Parathyroid adenoma (tissue), 2 donors: ENCODE measurements around the gene LHFPL3.

Experiments used
- H2AFZ ChIP-seq: fragments of 300-600 bp; sonication (generic); one replicate; pipeline ENCODE4 v1.7.0; 2017; ENCODE audit warnings: antibody characterized with exemption, mild to moderate bottlenecking
- H3K27ac ChIP-seq: fragments of 300-600 bp; sonication (generic); one replicate; pipeline ENCODE4 v1.7.0; 2017
- H3K27me3 ChIP-seq: fragments of 300-600 bp; sonication (generic); one replicate; pipeline ENCODE4 v1.7.0; 2017; ENCODE audit warnings: low read length; ENCODE audit not compliant: control insufficient read depth, insufficient read depth
- H3K36me3 ChIP-seq: fragments of 300-600 bp; sonication (generic); one replicate; pipeline ENCODE4 v1.7.0; 2017; ENCODE audit warnings: low read length; ENCODE audit not compliant: control insufficient read depth, insufficient read depth
- H3K4me1 ChIP-seq: fragments of 300-600 bp; sonication (generic); one replicate; pipeline ENCODE4 v1.7.0; 2017; ENCODE audit warnings: control low read depth
- H3K4me2 ChIP-seq: fragments of 300-600 bp; sonication (generic); one replicate; pipeline ENCODE4 v1.7.0; 2017; ENCODE audit warnings: low read length
- H3K4me3 ChIP-seq: fragments of 300-600 bp; sonication (generic); one replicate; pipeline ENCODE4 v1.7.0; 2017; ENCODE audit warnings: low read depth, low read length
- H3K79me2 ChIP-seq: fragments of 300-600 bp; sonication (generic); one replicate; pipeline ENCODE4 v1.7.0; 2017; ENCODE audit warnings: control low read depth
- H3K9ac ChIP-seq: fragments of 300-600 bp; sonication (generic); one replicate; pipeline ENCODE4 v1.7.0; 2017; ENCODE audit warnings: mild to moderate bottlenecking
- H3K9me3 ChIP-seq: fragments of 300-600 bp; sonication (generic); one replicate; pipeline ENCODE4 v1.7.0; 2017; ENCODE audit warnings: low read length; ENCODE audit not compliant: control insufficient read depth
- CTCF ChIP-seq: fragments of 300-600 bp; sonication (generic); IDR thresholded peaks from one replicate; pipeline ENCODE4 v1.7.0; 2017; ENCODE audit warnings: antibody characterized with exemption, mild to moderate bottlenecking
- donor health status: primary hyperparathyroidism.

Gene LHFPL3

GRCh38 chr7:104839842-104840241, 511.4 kb downstream of the LHFPL3 start:
- TF ChIP-seq CTCF, result no peak
- H2AFZ ChIP-seq, result no peak overlapping the region
- no peaks in the 10 kb centered on the region for H3K4me1 ChIP-seq
- H3K27me3 ChIP-seq, result no peaks in the 10 kb centered on the region
- no peak overlapping the region for H3K27ac ChIP-seq
- no peaks in the 10 kb centered on the region for H3K79me2 ChIP-seq
- no peak overlapping the region for H3K4me3 ChIP-seq
- H3K9ac ChIP-seq, result no peak overlapping the region
- H3K4me2 ChIP-seq, result no peak overlapping the region
- H3K9me3 ChIP-seq, result no peaks in the 10 kb centered on the region
- H3K36me3 ChIP-seq, result no peaks in the 10 kb centered on the region

GRCh38 chr7:104841798-104842197, 513.4 kb downstream of the LHFPL3 start:
- no peaks in the 10 kb centered on the region for H3K4me1 ChIP-seq
- H3K79me2 ChIP-seq, result no peaks in the 10 kb centered on the region
- no peaks in the 10 kb centered on the region for H3K36me3 ChIP-seq
- no peak overlapping the region for H2AFZ ChIP-seq
- H3K9ac ChIP-seq, result no peak overlapping the region
- no peak for TF ChIP-seq CTCF
- no peak overlapping the region for H3K4me2 ChIP-seq
- H3K27me3 ChIP-seq, result no peaks in the 10 kb centered on the region
- no peak overlapping the region for H3K27ac ChIP-seq
- H3K4me3 ChIP-seq, result no peak overlapping the region
- no peaks in the 10 kb centered on the region for H3K9me3 ChIP-seq

GRCh38 chr7:104843198-104843597, 514.8 kb downstream of the LHFPL3 start:
- no peak overlapping the region for H3K4me2 ChIP-seq
- no peak overlapping the region for H3K9ac ChIP-seq
- no peak overlapping the region for H3K4me3 ChIP-seq
- H3K36me3 ChIP-seq, result no peaks in the 10 kb centered on the region
- TF ChIP-seq CTCF, result no peak
- H3K9me3 ChIP-seq, result no peaks in the 10 kb centered on the region
- H2AFZ ChIP-seq, result no peak overlapping the region
- no peak overlapping the region for H3K27ac ChIP-seq
- H3K79me2 ChIP-seq, result no peaks in the 10 kb centered on the region
- H3K4me1 ChIP-seq, result no peaks in the 10 kb centered on the region
- H3K27me3 ChIP-seq, result no peaks in the 10 kb centered on the region

GRCh38 chr7:104845557-104845956, 517.2 kb downstream of the LHFPL3 start:
- H3K36me3 ChIP-seq, result no peaks in the 10 kb centered on the region
- H3K4me2 ChIP-seq, result no peak overlapping the region
- TF ChIP-seq CTCF, result no peak
- no peaks in the 10 kb centered on the region for H3K27me3 ChIP-seq
- no peak overlapping the region for H2AFZ ChIP-seq
- H3K79me2 ChIP-seq, result no peaks in the 10 kb centered on the region
- H3K9ac ChIP-seq, result no peak overlapping the region
- no peak overlapping the region for H3K27ac ChIP-seq
- H3K9me3 ChIP-seq, result no peaks in the 10 kb centered on the region
- H3K4me3 ChIP-seq, result no peak overlapping the region
- H3K4me1 ChIP-seq, result no peaks in the 10 kb centered on the region

- H3K4me3 ChIP-seq, result no peak overlapping the region
- no peak for TF ChIP-seq CTCF
- H3K9ac ChIP-seq, result no peak overlapping the region
- no peaks in the 10 kb centered on the region for H3K4me1 ChIP-seq
- H2AFZ ChIP-seq, result no peak overlapping the region
- H3K79me2 ChIP-seq, result no peaks in the 10 kb centered on the region
- H3K27ac ChIP-seq, result no peak overlapping the region
- no peak overlapping the region for H3K4me2 ChIP-seq
- H3K36me3 ChIP-seq, result no peaks in the 10 kb centered on the region
- H3K27me3 ChIP-seq, result no peaks in the 10 kb centered on the region
- no peaks in the 10 kb centered on the region for H3K9me3 ChIP-seq
Measured at GRCh38 chr7:104846731-104847130, 518.3 kb downstream of the LHFPL3 start.
